IMR-90 (cell line): ENCODE data around the gene POLR1E.

Source experiments
- CHD1 ChIP-seq: IDR thresholded peaks from 2 replicates; pipeline ENCODE4 v1.6.1; 2012; ENCODE audit warnings: low read depth, low read length, improper control_type of control experiment
- FOS ChIP-seq: fragments of 150-350 bp; IDR thresholded peaks from 2 replicates; pipeline ENCODE4 v1.6.1; 2016; ENCODE audit warnings: low read depth, low read length
- MAFK ChIP-seq: IDR thresholded peaks from 2 replicates; pipeline ENCODE4 v1.6.1; 2012; ENCODE audit warnings: low read depth, low read length, improper control_type of control experiment
- MAZ ChIP-seq: IDR thresholded peaks from 2 replicates; pipeline ENCODE4 v1.6.1; 2012; ENCODE audit warnings: low read depth, mild to moderate bottlenecking, low read length, improper control_type of control experiment, moderate library complexity, borderline replicate concordance
- MXI1 ChIP-seq: IDR thresholded peaks from 2 replicates; pipeline ENCODE4 v1.6.1; 2012; ENCODE audit warnings: low read depth, mild to moderate bottlenecking, low read length, moderate library complexity, borderline replicate concordance
- NFE2L2 ChIP-seq: fragments of 150-350 bp; IDR thresholded peaks from 2 replicates; pipeline ENCODE4 v1.6.1; 2016; ENCODE audit warnings: low read depth, mild to moderate bottlenecking, low read length
- POLR2A ChIP-seq: IDR thresholded peaks from 2 replicates; pipeline ENCODE4 v1.6.1; 2012; ENCODE audit warnings: mild to moderate bottlenecking, low read depth, low read length
- RAD21 ChIP-seq: IDR thresholded peaks from 2 replicates; pipeline ENCODE4 v1.6.1; 2012; ENCODE audit warnings: low read length, improper control_type of control experiment
- RFX5 ChIP-seq: IDR thresholded peaks from 2 replicates; pipeline ENCODE4 v1.8.0; 2012; ENCODE audit warnings: low read depth, mild to moderate bottlenecking, low read length, moderate library complexity
- SMC3 ChIP-seq: fragments of 150-350 bp; IDR thresholded peaks from 2 replicates; pipeline ENCODE4 v1.6.1; 2016; ENCODE audit warnings: low read depth, mild to moderate bottlenecking, antibody characterized with exemption, low read length, moderate library complexity
- TF ChIP-seq, protein P1 (sequence below): conservative IDR thresholded peaks from 2 replicates; pipeline ENCODE4 v1.5.1; 2012; ENCODE audit warnings: mild to moderate bottlenecking, low read depth, low read length, improper control_type of control experiment
- TF ChIP-seq, protein P2 (sequence below): fragments of 150-350 bp; IDR thresholded peaks from 2 replicates; pipeline ENCODE4 v1.6.1; 2017; ENCODE audit warnings: mild to moderate bottlenecking, antibody characterized with exemption, low read length, low read depth

DNA sequence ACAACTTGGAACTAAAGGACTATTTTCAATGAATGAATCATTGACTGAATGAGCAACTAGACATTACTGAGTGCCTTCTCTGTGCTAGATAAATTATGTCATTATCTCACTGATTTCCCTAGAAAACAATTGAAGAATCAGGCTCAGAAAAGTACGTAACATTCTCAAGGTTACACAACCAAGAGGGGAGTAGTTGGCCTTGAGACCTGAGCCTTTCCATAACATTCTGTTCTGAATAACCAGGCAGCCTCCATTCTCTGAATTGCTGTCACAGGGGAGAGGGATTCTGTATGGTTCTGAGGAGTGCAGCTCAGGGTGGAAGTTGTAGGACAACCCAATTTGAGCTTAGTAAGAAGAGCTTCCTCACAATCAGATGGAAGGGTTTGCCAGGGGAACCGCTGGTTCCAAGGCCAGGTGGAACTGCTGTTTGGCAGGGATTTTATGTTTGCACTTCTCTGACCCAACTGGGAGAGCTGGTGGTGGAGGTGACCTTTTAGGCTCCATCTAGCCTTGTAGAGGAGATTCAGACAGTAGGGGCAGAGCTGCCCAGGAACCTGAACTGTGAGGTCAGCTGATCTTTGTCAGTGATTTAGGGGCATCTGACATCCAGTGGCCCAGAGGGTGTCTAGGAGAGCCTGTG is 16.3 kb downstream of the POLR1E start:
- TF ChIP-seq MAZ (no peak), RAD21 (no peak), CHD1 (no peak), POLR2A (no peak), FOS (no peak), RFX5 (no peak), NFE2L2 (no peak), SMC3 (no peak), MAFK (no peak), MXI1 (no peak)
- TF ChIP-seq, protein P1, sequence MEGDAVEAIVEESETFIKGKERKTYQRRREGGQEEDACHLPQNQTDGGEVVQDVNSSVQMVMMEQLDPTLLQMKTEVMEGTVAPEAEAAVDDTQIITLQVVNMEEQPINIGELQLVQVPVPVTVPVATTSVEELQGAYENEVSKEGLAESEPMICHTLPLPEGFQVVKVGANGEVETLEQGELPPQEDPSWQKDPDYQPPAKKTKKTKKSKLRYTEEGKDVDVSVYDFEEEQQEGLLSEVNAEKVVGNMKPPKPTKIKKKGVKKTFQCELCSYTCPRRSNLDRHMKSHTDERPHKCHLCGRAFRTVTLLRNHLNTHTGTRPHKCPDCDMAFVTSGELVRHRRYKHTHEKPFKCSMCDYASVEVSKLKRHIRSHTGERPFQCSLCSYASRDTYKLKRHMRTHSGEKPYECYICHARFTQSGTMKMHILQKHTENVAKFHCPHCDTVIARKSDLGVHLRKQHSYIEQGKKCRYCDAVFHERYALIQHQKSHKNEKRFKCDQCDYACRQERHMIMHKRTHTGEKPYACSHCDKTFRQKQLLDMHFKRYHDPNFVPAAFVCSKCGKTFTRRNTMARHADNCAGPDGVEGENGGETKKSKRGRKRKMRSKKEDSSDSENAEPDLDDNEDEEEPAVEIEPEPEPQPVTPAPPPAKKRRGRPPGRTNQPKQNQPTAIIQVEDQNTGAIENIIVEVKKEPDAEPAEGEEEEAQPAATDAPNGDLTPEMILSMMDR, result no peak
- TF ChIP-seq, protein P2, sequence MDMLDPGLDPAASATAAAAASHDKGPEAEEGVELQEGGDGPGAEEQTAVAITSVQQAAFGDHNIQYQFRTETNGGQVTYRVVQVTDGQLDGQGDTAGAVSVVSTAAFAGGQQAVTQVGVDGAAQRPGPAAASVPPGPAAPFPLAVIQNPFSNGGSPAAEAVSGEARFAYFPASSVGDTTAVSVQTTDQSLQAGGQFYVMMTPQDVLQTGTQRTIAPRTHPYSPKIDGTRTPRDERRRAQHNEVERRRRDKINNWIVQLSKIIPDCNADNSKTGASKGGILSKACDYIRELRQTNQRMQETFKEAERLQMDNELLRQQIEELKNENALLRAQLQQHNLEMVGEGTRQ, result no peak
